ENCODE measurements around the gene MYRFL.
A peak's percentile ranks its signal among the peaks of the same experiment; 100 is the strongest.

DNA sequence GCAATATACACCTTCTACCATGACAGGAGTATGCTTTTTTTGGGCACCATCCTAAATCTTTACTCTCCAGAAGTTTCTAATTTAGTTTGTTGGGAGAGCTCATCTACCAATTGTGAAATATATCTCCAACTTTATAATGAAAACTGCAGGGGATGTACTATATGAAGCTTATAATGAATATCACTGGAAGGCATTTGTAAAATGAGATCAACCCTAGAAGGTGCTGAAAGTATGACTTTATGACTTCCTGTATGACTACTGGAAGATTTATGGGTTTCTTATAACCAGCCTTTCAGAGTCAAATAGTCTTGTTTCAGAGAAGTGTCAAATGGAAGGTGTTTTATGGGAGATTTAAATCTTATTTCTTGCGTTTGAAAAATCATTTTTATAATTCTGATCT, 122.9 kb downstream of the MYRFL start:
- TF ChIP-seq CTCF (conservative IDR thresholded peaks at IDR 0.05; ENCODE audit: low read length) (no peak), EZH2phosphoT487 (IDR thresholded peaks at IDR 0.05; ENCODE audit: borderline replicate concordance) (peak; percentile 27; the same call in 1 of the 2 replicates)
